ENCODE measurements around the gene RNF41. TPM values are rescaled to one million over a fixed set of nuclear protein-coding genes. Genes with fewer than 3 reads are reported as not detected.

RNF41 gene
- polyA plus RNA-seq, 2 donors = 7.9 to 17.5 TPM

- Histone ChIP-seq H3K27me3 (ENCODE audit: control insufficient read depth in 1 of 2, insufficient read depth in 2 of 2, low read length in 2 of 2) (no peaks in the 10 kb centered on the region), H3K4me1 (ENCODE audit: control insufficient read depth in 2 of 2, insufficient read depth in 2 of 2, low read length in 1 of 2) (peaks cover 0 to 3% of the 10 kb centered on the region in 2 donors), H3K9me3 (ENCODE audit: control insufficient read depth in 2 of 2, insufficient read depth in 1 of 2, low read depth in 1 of 2, low read length in 1 of 2) (no peaks in the 10 kb centered on the region), H3K4me3 (ENCODE audit: low read depth in 1 of 2, low read length in 2 of 2) (peak overlapping the region; percentile 72 to 93), H3K36me3 (ENCODE audit: control insufficient read depth in 2 of 2, insufficient read depth in 2 of 2, low read length in 1 of 2) (peaks cover 0 to 6% of the 10 kb centered on the region in 2 donors), H3K27ac (ENCODE audit: low read depth in 2 of 2, low read length in 1 of 2) (peak overlapping the region; percentile 95 to 100)
- whole genome bisulfite sequencing, 2 donors = 1% methylated on average over 19 to 21 of the region's 21 CpGs
Observed at GRCh38 chr12:56221232-56221756, 428 bp downstream of the RNF41 start.

- no peaks in the 10 kb centered on the region for H3K9me3 ChIP-seq (ENCODE audit: control insufficient read depth in 2 of 2, insufficient read depth in 1 of 2, low read depth in 1 of 2, low read length in 1 of 2)
- 6 to 8% methylated on average over 10 of the region's 10 CpGs for WGBS, 2 donors
Observed at GRCh38 chr12:56220611-56221231, 1.0 kb downstream of the RNF41 start.

DNA sequence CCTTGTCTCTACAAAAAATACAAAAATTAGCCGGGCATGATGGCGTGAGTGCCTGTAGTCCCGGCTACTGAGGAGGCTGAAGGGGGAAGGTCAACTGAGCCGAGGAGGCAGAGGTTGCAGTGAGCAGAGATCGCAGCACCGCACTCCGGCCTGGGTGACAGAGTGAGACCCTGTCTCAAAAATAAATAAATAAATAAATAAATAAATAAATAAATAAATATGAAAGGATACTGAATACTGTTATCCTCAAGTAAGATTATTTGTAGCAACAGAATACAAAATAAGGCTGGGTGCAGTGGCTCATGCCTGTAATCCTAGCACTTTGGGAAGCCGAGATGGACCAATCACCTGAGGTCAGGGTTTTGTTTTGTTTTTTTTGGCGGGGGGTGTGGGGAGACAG, 1.9 kb downstream of the RNF41 start:
- Histone ChIP-seq H3K9me3 (ENCODE audit: control insufficient read depth in 2 of 2, insufficient read depth in 1 of 2, low read depth in 1 of 2, low read length in 1 of 2) (no peaks in the 10 kb centered on the region), H3K4me3 (ENCODE audit: low read depth in 1 of 2, low read length in 2 of 2) (no peak overlapping the region), H3K27me3 (ENCODE audit: control insufficient read depth in 1 of 2, insufficient read depth in 2 of 2, low read length in 2 of 2) (no peaks in the 10 kb centered on the region), H3K4me1 (ENCODE audit: control insufficient read depth in 2 of 2, insufficient read depth in 2 of 2, low read length in 1 of 2) (peaks cover 0 to 3% of the 10 kb centered on the region in 2 donors), H3K36me3 (ENCODE audit: control insufficient read depth in 2 of 2, insufficient read depth in 2 of 2, low read length in 1 of 2) (peaks cover 0 to 5% of the 10 kb centered on the region in 2 donors), H3K27ac (ENCODE audit: low read depth in 2 of 2, low read length in 1 of 2) (peak overlapping the region in 1 of 2 donors; percentile 24)
- 92 to 94% methylated on average over 9 of the region's 9 CpGs for WGBS, 2 donors

More at GRCh38 chr12:56220611-56221231, 1.0 kb downstream of the RNF41 start:
- H3K4me3 ChIP-seq (ENCODE audit: low read depth in 1 of 2, low read length in 2 of 2) = peak overlapping the region; percentile 72 to 93
- H3K27ac ChIP-seq (ENCODE audit: low read depth in 2 of 2, low read length in 1 of 2) = peak overlapping the region; percentile 95 to 100
- no peaks in the 10 kb centered on the region for H3K27me3 ChIP-seq (ENCODE audit: control insufficient read depth in 1 of 2, insufficient read depth in 2 of 2, low read length in 2 of 2)
- H3K36me3 ChIP-seq (ENCODE audit: control insufficient read depth in 2 of 2, insufficient read depth in 2 of 2, low read length in 1 of 2) = peaks cover 0 to 3% of the 10 kb centered on the region in 2 donors
- H3K4me1 ChIP-seq (ENCODE audit: control insufficient read depth in 2 of 2, insufficient read depth in 2 of 2, low read length in 1 of 2) = peaks cover 0 to 3% of the 10 kb centered on the region in 2 donors

GRCh38 chr12:56216461-56216860, 5.3 kb downstream of the RNF41 start:
- Histone ChIP-seq H3K27ac (ENCODE audit: low read depth in 2 of 2, low read length in 1 of 2) (no peak overlapping the region), H3K36me3 (ENCODE audit: control insufficient read depth in 2 of 2, insufficient read depth in 2 of 2, low read length in 1 of 2) (peaks cover 0 to 19% of the 10 kb centered on the region in 2 donors), H3K4me1 (ENCODE audit: control insufficient read depth in 2 of 2, insufficient read depth in 2 of 2, low read length in 1 of 2) (no peaks in the 10 kb centered on the region), H3K9me3 (ENCODE audit: control insufficient read depth in 2 of 2, insufficient read depth in 1 of 2, low read depth in 1 of 2, low read length in 1 of 2) (no peaks in the 10 kb centered on the region), H3K4me3 (ENCODE audit: low read depth in 1 of 2, low read length in 2 of 2) (no peak overlapping the region), H3K27me3 (ENCODE audit: control insufficient read depth in 1 of 2, insufficient read depth in 2 of 2, low read length in 2 of 2) (no peaks in the 10 kb centered on the region)
- 80 to 85% methylated on average over 3 of the region's 3 CpGs for WGBS, 2 donors

GRCh38 chr12:56213878-56214277, 7.8 kb downstream of the RNF41 start:
- 86 to 87% methylated on average over 5 of the region's 5 CpGs for WGBS, 2 donors
- Histone ChIP-seq H3K4me1 (ENCODE audit: control insufficient read depth in 2 of 2, insufficient read depth in 2 of 2, low read length in 1 of 2) (no peaks in the 10 kb centered on the region), H3K36me3 (ENCODE audit: control insufficient read depth in 2 of 2, insufficient read depth in 2 of 2, low read length in 1 of 2) (peaks cover 4 to 24% of the 10 kb centered on the region in 2 donors), H3K4me3 (ENCODE audit: low read depth in 1 of 2, low read length in 2 of 2) (no peak overlapping the region), H3K9me3 (ENCODE audit: control insufficient read depth in 2 of 2, insufficient read depth in 1 of 2, low read depth in 1 of 2, low read length in 1 of 2) (no peaks in the 10 kb centered on the region), H3K27ac (ENCODE audit: low read depth in 2 of 2, low read length in 1 of 2) (no peak overlapping the region), H3K27me3 (ENCODE audit: control insufficient read depth in 1 of 2, insufficient read depth in 2 of 2, low read length in 2 of 2) (no peaks in the 10 kb centered on the region)

- no peak overlapping the region for H3K4me3 ChIP-seq (ENCODE audit: low read depth in 1 of 2, low read length in 2 of 2)
- WGBS, 2 donors = 63 to 93% methylated on average over 1 of the region's 1 CpG
- no peaks in the 10 kb centered on the region for H3K4me1 ChIP-seq (ENCODE audit: control insufficient read depth in 2 of 2, insufficient read depth in 2 of 2, low read length in 1 of 2)
- H3K27ac ChIP-seq (ENCODE audit: low read depth in 2 of 2, low read length in 1 of 2) = no peak overlapping the region
- H3K36me3 ChIP-seq (ENCODE audit: control insufficient read depth in 2 of 2, insufficient read depth in 2 of 2, low read length in 1 of 2) = peaks cover 9 to 32% of the 10 kb centered on the region in 2 donors
- H3K27me3 ChIP-seq (ENCODE audit: control insufficient read depth in 1 of 2, insufficient read depth in 2 of 2, low read length in 2 of 2) = no peaks in the 10 kb centered on the region
- H3K9me3 ChIP-seq (ENCODE audit: control insufficient read depth in 2 of 2, insufficient read depth in 1 of 2, low read depth in 1 of 2, low read length in 1 of 2) = no peaks in the 10 kb centered on the region
Observed at GRCh38 chr12:56212361-56212760, 9.4 kb downstream of the RNF41 start.

GRCh38 chr12:56208006-56208405, 13.7 kb downstream of the RNF41 start:
- Histone ChIP-seq H3K4me3 (ENCODE audit: low read depth in 1 of 2, low read length in 2 of 2) (no peak overlapping the region), H3K27ac (ENCODE audit: low read depth in 2 of 2, low read length in 1 of 2) (no peak overlapping the region), H3K9me3 (ENCODE audit: control insufficient read depth in 2 of 2, insufficient read depth in 1 of 2, low read depth in 1 of 2, low read length in 1 of 2) (no peaks in the 10 kb centered on the region), H3K36me3 (ENCODE audit: control insufficient read depth in 2 of 2, insufficient read depth in 2 of 2, low read length in 1 of 2) (peaks cover 14 to 33% of the 10 kb centered on the region in 2 donors), H3K4me1 (ENCODE audit: control insufficient read depth in 2 of 2, insufficient read depth in 2 of 2, low read length in 1 of 2) (no peaks in the 10 kb centered on the region), H3K27me3 (ENCODE audit: control insufficient read depth in 1 of 2, insufficient read depth in 2 of 2, low read length in 2 of 2) (no peaks in the 10 kb centered on the region)
- WGBS, 2 donors = 88 to 89% methylated on average over 6 of the region's 6 CpGs

DNA sequence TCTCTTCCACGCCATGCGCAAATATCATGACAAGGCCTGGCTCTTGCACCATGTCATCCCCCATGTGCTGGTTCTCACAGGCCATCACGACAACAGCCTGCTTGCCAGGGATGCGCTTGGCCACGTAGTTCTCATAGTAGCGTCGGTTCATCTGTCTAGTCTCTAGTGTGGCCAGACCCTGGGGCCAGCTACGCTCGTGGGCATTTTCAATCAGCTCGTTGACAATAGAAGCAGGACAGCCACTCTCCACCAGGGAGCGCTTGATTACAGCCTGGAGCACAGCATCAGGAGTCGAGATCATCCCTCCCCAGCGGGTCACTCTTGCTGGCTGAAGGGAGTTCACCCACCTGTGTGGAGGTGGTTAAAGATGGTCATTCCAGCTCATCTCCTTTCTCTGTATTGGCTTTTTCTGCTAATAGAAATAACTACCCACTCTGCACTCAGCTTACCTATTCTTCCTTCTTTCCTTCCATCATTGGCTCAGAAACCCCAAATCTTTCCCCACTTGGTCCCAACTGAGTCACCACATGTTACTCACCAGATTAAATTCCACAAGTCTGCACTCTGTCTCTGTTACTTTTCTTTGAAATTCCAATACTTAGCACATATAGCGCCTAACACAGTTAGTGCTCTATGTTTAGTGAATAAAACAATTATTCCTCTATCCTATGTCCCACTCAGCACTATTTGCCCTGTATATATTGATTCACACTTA, 15.1 kb downstream of the RNF41 start:
- Histone ChIP-seq H3K27me3 (ENCODE audit: control insufficient read depth in 1 of 2, insufficient read depth in 2 of 2, low read length in 2 of 2) (no peaks in the 10 kb centered on the region), H3K27ac (ENCODE audit: low read depth in 2 of 2, low read length in 1 of 2) (no peak overlapping the region), H3K4me3 (ENCODE audit: low read depth in 1 of 2, low read length in 2 of 2) (no peak overlapping the region), H3K36me3 (ENCODE audit: control insufficient read depth in 2 of 2, insufficient read depth in 2 of 2, low read length in 1 of 2) (peaks cover 14 to 26% of the 10 kb centered on the region in 2 donors), H3K9me3 (ENCODE audit: control insufficient read depth in 2 of 2, insufficient read depth in 1 of 2, low read depth in 1 of 2, low read length in 1 of 2) (no peaks in the 10 kb centered on the region), H3K4me1 (ENCODE audit: control insufficient read depth in 2 of 2, insufficient read depth in 2 of 2, low read length in 1 of 2) (no peaks in the 10 kb centered on the region)
- 56 to 58% methylated on average over 14 of the region's 14 CpGs for WGBS, 2 donors

DNA sequence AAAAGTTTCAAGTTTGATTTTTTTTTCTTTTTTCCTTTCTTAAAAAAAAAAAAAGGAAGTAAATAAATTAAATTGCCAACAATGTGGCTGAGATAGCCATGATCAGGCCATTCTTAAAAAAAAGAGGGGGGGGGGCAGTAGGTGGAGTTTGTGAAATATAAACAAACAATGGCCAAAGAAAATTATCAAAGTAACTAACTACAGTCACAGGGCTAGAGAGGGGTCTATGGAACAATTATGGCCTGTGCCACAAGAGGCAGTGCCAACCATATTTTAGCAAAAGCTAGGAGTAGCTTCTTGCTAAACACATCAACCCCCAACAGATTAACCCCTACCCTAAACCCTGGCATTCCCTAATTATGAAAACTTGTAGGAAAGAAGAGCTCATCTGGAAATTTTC, 16.3 kb downstream of the RNF41 start:
- Histone ChIP-seq H3K4me1 (ENCODE audit: control insufficient read depth in 2 of 2, insufficient read depth in 2 of 2, low read length in 1 of 2) (no peaks in the 10 kb centered on the region), H3K36me3 (ENCODE audit: control insufficient read depth in 2 of 2, insufficient read depth in 2 of 2, low read length in 1 of 2) (peaks cover 14 to 26% of the 10 kb centered on the region in 2 donors), H3K9me3 (ENCODE audit: control insufficient read depth in 2 of 2, insufficient read depth in 1 of 2, low read depth in 1 of 2, low read length in 1 of 2) (no peaks in the 10 kb centered on the region), H3K27ac (ENCODE audit: low read depth in 2 of 2, low read length in 1 of 2) (no peak overlapping the region), H3K27me3 (ENCODE audit: control insufficient read depth in 1 of 2, insufficient read depth in 2 of 2, low read length in 2 of 2) (no peaks in the 10 kb centered on the region), H3K4me3 (ENCODE audit: low read depth in 1 of 2, low read length in 2 of 2) (no peak overlapping the region)

All from esophagus (tissue), 2 donors.